Measurements from ENCODE around the gene SLC22A23. TPM values are rescaled to one million over a fixed set of nuclear protein-coding genes. Genes with fewer than 3 reads are reported as not detected.
A peak's percentile ranks its signal among the peaks of the same experiment; 100 is the strongest.

SLC22A23 gene
- total RNA-seq, 1 donor from 2014 or later, result 14.6 TPM

GRCh38 chr6:3329393-3330051, 127.3 kb downstream of the SLC22A23 start:
- Mint-ChIP-seq H3K4me3 (peak overlapping the region; percentile 18), H3K9me3 (no peaks in the 10 kb centered on the region), H3K27ac (ENCODE audit: unreplicated experiment) (peak overlapping the region; percentile 59), H3K36me3 (ENCODE audit: low read depth) (no peaks in the 10 kb centered on the region), H3K4me1 (peaks cover 61% of the 10 kb centered on the region), H3K27me3 (ENCODE audit: low read depth) (no peaks in the 10 kb centered on the region)
- DNase-seq (ENCODE audit: low read depth, low spot score), result no peak
- TF ChIP-seq, protein P1, sequence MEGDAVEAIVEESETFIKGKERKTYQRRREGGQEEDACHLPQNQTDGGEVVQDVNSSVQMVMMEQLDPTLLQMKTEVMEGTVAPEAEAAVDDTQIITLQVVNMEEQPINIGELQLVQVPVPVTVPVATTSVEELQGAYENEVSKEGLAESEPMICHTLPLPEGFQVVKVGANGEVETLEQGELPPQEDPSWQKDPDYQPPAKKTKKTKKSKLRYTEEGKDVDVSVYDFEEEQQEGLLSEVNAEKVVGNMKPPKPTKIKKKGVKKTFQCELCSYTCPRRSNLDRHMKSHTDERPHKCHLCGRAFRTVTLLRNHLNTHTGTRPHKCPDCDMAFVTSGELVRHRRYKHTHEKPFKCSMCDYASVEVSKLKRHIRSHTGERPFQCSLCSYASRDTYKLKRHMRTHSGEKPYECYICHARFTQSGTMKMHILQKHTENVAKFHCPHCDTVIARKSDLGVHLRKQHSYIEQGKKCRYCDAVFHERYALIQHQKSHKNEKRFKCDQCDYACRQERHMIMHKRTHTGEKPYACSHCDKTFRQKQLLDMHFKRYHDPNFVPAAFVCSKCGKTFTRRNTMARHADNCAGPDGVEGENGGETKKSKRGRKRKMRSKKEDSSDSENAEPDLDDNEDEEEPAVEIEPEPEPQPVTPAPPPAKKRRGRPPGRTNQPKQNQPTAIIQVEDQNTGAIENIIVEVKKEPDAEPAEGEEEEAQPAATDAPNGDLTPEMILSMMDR (conservative IDR thresholded peaks at IDR 0.05), result no peak

DNA sequence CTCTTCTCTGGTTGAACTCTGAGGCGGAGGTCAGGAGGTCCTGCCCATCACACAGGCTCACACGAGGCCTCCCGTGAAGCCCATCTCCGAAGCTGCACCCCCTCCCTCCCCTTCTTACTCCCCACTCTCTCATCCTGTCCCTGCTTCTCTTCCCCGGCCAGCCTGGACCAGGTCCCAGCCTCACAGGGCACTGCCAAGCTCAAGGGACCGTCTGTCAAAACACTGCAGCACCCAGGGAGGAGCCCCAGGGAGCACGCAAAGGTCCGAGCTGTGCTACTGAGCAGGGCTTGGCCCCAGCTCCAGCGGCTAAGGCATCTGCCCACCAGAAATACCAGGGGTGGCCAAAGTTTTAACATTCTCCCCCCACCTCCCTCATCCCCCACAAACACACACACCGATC, 128.1 kb downstream of the SLC22A23 start:
- DNase-seq (ENCODE audit: low read depth, low spot score), result no peak
- Mint-ChIP-seq H3K4me1 (peaks cover 65% of the 10 kb centered on the region), H3K9me3 (no peaks in the 10 kb centered on the region), H3K27me3 (ENCODE audit: low read depth) (no peaks in the 10 kb centered on the region), H3K4me3 (no peak overlapping the region), H3K27ac (ENCODE audit: unreplicated experiment) (peak overlapping the region; percentile 13), H3K36me3 (ENCODE audit: low read depth) (no peaks in the 10 kb centered on the region)
- TF ChIP-seq, protein P1 (conservative IDR thresholded peaks at IDR 0.05), result no peak

DNA sequence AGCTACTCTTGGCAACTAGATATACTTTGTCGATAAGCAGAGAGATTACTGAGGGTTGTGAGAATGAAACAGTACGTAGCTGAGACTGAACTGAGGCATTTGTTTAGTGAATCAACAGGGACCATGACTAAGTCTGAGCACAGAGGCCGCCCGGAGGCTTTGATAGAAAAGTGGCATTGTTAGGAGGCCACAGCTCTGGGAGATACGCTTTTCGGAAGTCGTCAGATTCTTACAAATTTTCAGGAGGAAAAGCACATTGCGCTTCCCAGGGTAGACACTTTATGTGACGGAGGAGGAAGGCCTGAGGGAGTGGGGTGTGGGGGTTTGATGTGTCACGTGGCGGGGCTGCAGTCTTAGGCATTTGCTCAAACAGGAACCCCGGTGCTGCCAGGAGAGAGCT, 128.7 kb downstream of the SLC22A23 start:
- no peaks in the 10 kb centered on the region for H3K9me3 Mint-ChIP-seq
- no peak for DNase-seq (ENCODE audit: low read depth, low spot score)
- H3K36me3 Mint-ChIP-seq (ENCODE audit: low read depth), result no peaks in the 10 kb centered on the region
- H3K27me3 Mint-ChIP-seq (ENCODE audit: low read depth), result no peaks in the 10 kb centered on the region
- peaks cover 60% of the 10 kb centered on the region for H3K4me1 Mint-ChIP-seq
- TF ChIP-seq, protein P1 (conservative IDR thresholded peaks at IDR 0.05), result no peak
- H3K4me3 Mint-ChIP-seq, result peak overlapping the region; percentile 17
- peak overlapping the region; percentile 69 for H3K27ac Mint-ChIP-seq (ENCODE audit: unreplicated experiment)

- H3K4me1 Mint-ChIP-seq, result peaks cover 55% of the 10 kb centered on the region
- peak overlapping the region; percentile 23 for H3K27ac Mint-ChIP-seq (ENCODE audit: unreplicated experiment)
- peaks cover 3% of the 10 kb centered on the region for H3K36me3 Mint-ChIP-seq (ENCODE audit: low read depth)
- TF ChIP-seq, protein P1 (conservative IDR thresholded peaks at IDR 0.05), result no peak
- H3K27me3 Mint-ChIP-seq (ENCODE audit: low read depth), result no peaks in the 10 kb centered on the region
- DNase-seq (ENCODE audit: low read depth, low spot score), result no peak
- no peak overlapping the region for H3K4me3 Mint-ChIP-seq
- no peaks in the 10 kb centered on the region for H3K9me3 Mint-ChIP-seq
Measured at GRCh38 chr6:3327403-3327802, 129.4 kb downstream of the SLC22A23 start.

GRCh38 chr6:3326981-3327380, 129.9 kb downstream of the SLC22A23 start:
- peaks cover 3% of the 10 kb centered on the region for H3K36me3 Mint-ChIP-seq (ENCODE audit: low read depth)
- DNase-seq (ENCODE audit: low read depth, low spot score), result no peak
- TF ChIP-seq, protein P1 (conservative IDR thresholded peaks at IDR 0.05), result no peak
- no peaks in the 10 kb centered on the region for H3K27me3 Mint-ChIP-seq (ENCODE audit: low read depth)
- peaks cover 54% of the 10 kb centered on the region for H3K4me1 Mint-ChIP-seq
- H3K9me3 Mint-ChIP-seq, result no peaks in the 10 kb centered on the region
- H3K4me3 Mint-ChIP-seq, result no peak overlapping the region
- peak overlapping the region; percentile 23 for H3K27ac Mint-ChIP-seq (ENCODE audit: unreplicated experiment)
